Lung (tissue), 12 donors: ENCODE results near the gene EEF1AKMT1. TPM values are rescaled to one million over a fixed set of nuclear protein-coding genes. Genes with fewer than 3 reads are reported as not detected.

Experiments
- ATAC-seq: fragments of 200-7000 bp; cut with Tn5 transposase; one replicate; pipeline ENCODE4 v1.9.1; 2020; ENCODE audit warnings: moderate number of reproducible peaks; ENCODE audit not compliant: insufficient read depth, low FRiP score
- DNase-seq, 3 donors: peaks; one replicate each; pipeline ENCODE4 v3.0.0-alpha.2; 2013 to 2017
- H3K27ac ChIP-seq, 2 donors: one replicate each; pipeline ENCODE4 v1.5.1; 2013; ENCODE audit warnings: mild to moderate bottlenecking in 2 of 2, moderate library complexity in 2 of 2, control low read depth in 1 of 2, inconsistent platforms in 1 of 2, low read depth in 1 of 2, low read length in 1 of 2
- H3K27me3 ChIP-seq, 3 donors: one replicate each; pipeline ENCODE4 v1.5.1; 2013; ENCODE audit warnings: low read length in 2 of 3; ENCODE audit not compliant: control insufficient read depth in 3 of 3, insufficient read depth in 3 of 3
- H3K36me3 ChIP-seq, 4 donors: one replicate each; pipeline ENCODE4 v1.5.1; 2013; ENCODE audit warnings: low read length in 4 of 4, mild to moderate bottlenecking in 1 of 4, moderate library complexity in 1 of 4; ENCODE audit not compliant: control insufficient read depth in 4 of 4, insufficient read depth in 4 of 4
- H3K4me1 ChIP-seq, 5 donors: one replicate each; pipeline ENCODE4 v1.5.1; 2013; ENCODE audit warnings: low read length in 5 of 5, mild to moderate bottlenecking in 2 of 5, moderate library complexity in 1 of 5; ENCODE audit not compliant: control insufficient read depth in 5 of 5, insufficient read depth in 5 of 5
- H3K4me3 ChIP-seq: one replicate; pipeline ENCODE4 v1.5.1; 2013; ENCODE audit warnings: mild to moderate bottlenecking, control low read depth, moderate library complexity
- H3K9ac ChIP-seq, 2 donors: one replicate each; pipeline ENCODE4 v1.5.1; 2013; ENCODE audit warnings: low read length in 2 of 2, control low read depth in 1 of 2; ENCODE audit not compliant: insufficient read depth in 1 of 2
- H3K9me3 ChIP-seq, 4 donors: one replicate each; pipeline ENCODE4 v1.5.1; 2013; ENCODE audit warnings: low read length in 3 of 4, mild to moderate bottlenecking in 1 of 4, moderate library complexity in 1 of 4; ENCODE audit not compliant: control insufficient read depth in 4 of 4, insufficient read depth in 3 of 4
- CTCF ChIP-seq: IDR thresholded peaks from 2 replicates; pipeline ENCODE4 v1.5.1; 2012; ENCODE audit warnings: mild to moderate bottlenecking; ENCODE audit errors: control extremely low read depth, extremely low read depth
- WGBS, 2 donors: extraction: QIAGEN DNeasy Blood & Tissue Kit; methylation state at CpG; one replicate each; pipeline ENCODE4 v1.1.7; 2013; 5-methylcytosine and 5-hydroxymethylcytosine counted together
- polyA plus RNA-seq, 2 donors: library from polyadenylated mRNA; stranded (reverse); fragments of 200-250 nt; gene quantifications; one replicate each; pipeline ENCODE4 v1.2.1, GENCODE V29; 2013
- total RNA-seq, 2 donors: library from RNA; depleted of rRNA in 1 of 2; stranded (reverse); fragments of >200 nt in 1 of 2; gene quantifications; one replicate each; pipeline ENCODE4 v1.2.1, GENCODE V29; 2014 to 2021
- donor health status: control.
- donor health status: control.
- donor health status: Bipolar disorder and iron deficiency.
- donor health status: healthy.
- donor health status: DM: yes; HTN: yes; CAD: no.

Gene EEF1AKMT1
- total and polyA plus RNA-seq, 4 donors = 6.7 to 14.7 (median 11.5) TPM

GRCh38 chr13:20798027-20798426, 24.3 kb upstream of the EEF1AKMT1 start:
- Histone ChIP-seq H3K4me1 (peaks cover 0 to 7% (median 0%) of the 10 kb centered on the region in 5 donors), H3K27me3 (no peaks in the 10 kb centered on the region), H3K9me3 (no peaks in the 10 kb centered on the region), H3K9ac (no peak overlapping the region), H3K27ac (no peak overlapping the region), H3K36me3 (peaks cover 10 to 32% (median 23%) of the 10 kb centered on the region in 4 donors), H3K4me3 (no peak overlapping the region)
- ATAC-seq (no peak), DNase-seq (no peak)
- no peak for TF ChIP-seq CTCF
- 75 to 83% methylated on average over 4 of the region's 4 CpGs for WGBS, 2 donors

GRCh38 chr13:20796791-20797508, 23.2 kb upstream of the EEF1AKMT1 start:
- no peak for TF ChIP-seq CTCF
- peaks cover 0 to 7% (median 0%) of the 10 kb centered on the region in 5 donors for H3K4me1 ChIP-seq
- H3K9me3 ChIP-seq = no peaks in the 10 kb centered on the region
- no peak overlapping the region for H3K9ac ChIP-seq
- no peaks in the 10 kb centered on the region for H3K27me3 ChIP-seq
- DNase-seq (no peak), ATAC-seq (no peak)
- peaks cover 10 to 32% (median 23%) of the 10 kb centered on the region in 4 donors for H3K36me3 ChIP-seq
- WGBS, 2 donors = 53 to 55% methylated on average over 5 of the region's 5 CpGs
- H3K4me3 ChIP-seq = no peak overlapping the region
- no peak overlapping the region for H3K27ac ChIP-seq

- Histone ChIP-seq H3K36me3 (peaks cover 14 to 24% (median 19%) of the 10 kb centered on the region in 4 donors), H3K27ac (peak overlapping the region in 1 of 2 donors; percentile 40), H3K4me1 (peaks cover 0 to 3% (median 0%) of the 10 kb centered on the region in 5 donors), H3K27me3 (no peaks in the 10 kb centered on the region), H3K9ac (no peak overlapping the region), H3K4me3 (no peak overlapping the region), H3K9me3 (no peaks in the 10 kb centered on the region)
- WGBS, 2 donors = 95 to 96% methylated on average over 7 of the region's 7 CpGs
- ATAC-seq (no peak), DNase-seq (no peak)
- no peak for TF ChIP-seq CTCF
Observed at GRCh38 chr13:20789665-20790064, 15.9 kb upstream of the EEF1AKMT1 start.
